ENCODE measurements around the gene TNNT1. TPM values are rescaled to one million over a fixed set of nuclear protein-coding genes. Genes with fewer than 3 reads are reported as not detected.
A peak's percentile ranks its signal among the peaks of the same experiment; 100 is the strongest.

The TNNT1 gene
- polyA plus RNA-seq, 1 experiment = 10.4 TPM

GRCh38 chr19:55147545-55148251 is 1.3 kb downstream of the TNNT1 start:
- no peak for DNase-seq (ENCODE audit: low read depth)
- ChIA-PET CTCF (interaction anchor here (0.7 to 2.7 kb wide), 6 partner anchors 12 to 356 kb away, joined by 3 to 11 read pairs (median 6); no protein-coding TSS in a partner anchor), POLR2A (no interaction called here)
- H3K27me3 ChIP-seq (ENCODE audit: control insufficient read depth, insufficient read depth, low read length) = peaks cover 6% of the 10 kb centered on the region
- no peak overlapping the region for H3K4me3 ChIP-seq (ENCODE audit: low read depth, low read length)
- no peaks in the 10 kb centered on the region for H3K36me3 ChIP-seq (ENCODE audit: control insufficient read depth, insufficient read depth, low read length)
- TF ChIP-seq CTCF (IDR thresholded peaks at IDR 0.05; ENCODE audit: insufficient read depth, low read depth, low read length) = no peak

- DNase-seq (ENCODE audit: low read depth) = no peak
- POLR2A ChIA-PET = no interaction called here
- peak overlapping the region; percentile 48 for H3K4me3 ChIP-seq (ENCODE audit: low read depth, low read length)
Measured at GRCh38 chr19:55146705-55147273, 2.2 kb downstream of the TNNT1 start.

GRCh38 chr19:55146078-55146704 is 2.8 kb downstream of the TNNT1 start:
- POLR2A ChIA-PET = no interaction called here
- Histone ChIP-seq H3K27me3 (ENCODE audit: control insufficient read depth, insufficient read depth, low read length) (peaks cover 6% of the 10 kb centered on the region), H3K36me3 (ENCODE audit: control insufficient read depth, insufficient read depth, low read length) (no peaks in the 10 kb centered on the region), H3K4me3 (ENCODE audit: low read depth, low read length) (peak overlapping the region; percentile 48)
- TF ChIP-seq CTCF (IDR thresholded peaks at IDR 0.05; ENCODE audit: insufficient read depth, low read depth, low read length) = peak; percentile 89
- CTCF ChIA-PET = interaction anchor here (0.6 to 2.7 kb wide), 10 partner anchors 9 to 321 kb away, joined by 3 to 11 read pairs (median 4); partner anchors contain the start of genes DNAAF3 and TMEM238
- DNase-seq (ENCODE audit: low read depth) = no peak

More at GRCh38 chr19:55146705-55147273, 2.2 kb downstream of the TNNT1 start:
- CTCF ChIA-PET = interaction anchor here (0.6 to 2.7 kb wide), 12 partner anchors 10 to 357 kb away, joined by 3 to 11 read pairs (median 4); partner anchors contain the start of genes DNAAF3 and TMEM238
- H3K27me3 ChIP-seq (ENCODE audit: control insufficient read depth, insufficient read depth, low read length) = peaks cover 6% of the 10 kb centered on the region
- no peaks in the 10 kb centered on the region for H3K36me3 ChIP-seq (ENCODE audit: control insufficient read depth, insufficient read depth, low read length)
- TF ChIP-seq CTCF (IDR thresholded peaks at IDR 0.05; ENCODE audit: insufficient read depth, low read depth, low read length) = no peak

GRCh38 chr19:55145232-55145631 is 3.8 kb downstream of the TNNT1 start:
- no peak overlapping the region for H3K4me3 ChIP-seq (ENCODE audit: low read depth, low read length)
- peaks cover 6% of the 10 kb centered on the region for H3K27me3 ChIP-seq (ENCODE audit: control insufficient read depth, insufficient read depth, low read length)
- TF ChIP-seq CTCF (IDR thresholded peaks at IDR 0.05; ENCODE audit: insufficient read depth, low read depth, low read length) = no peak
- POLR2A ChIA-PET = no interaction called here
- CTCF ChIA-PET = interaction anchor here (1.1 to 2.0 kb wide), 2 partner anchors 10 to 21 kb away, joined by 3 to 4 read pairs; partner anchors contain the start of gene DNAAF3
- H3K36me3 ChIP-seq (ENCODE audit: control insufficient read depth, insufficient read depth, low read length) = no peaks in the 10 kb centered on the region
- no peak for DNase-seq (ENCODE audit: low read depth)

- ChIA-PET CTCF (interaction anchor here (0.6 to 4.6 kb wide), 29 partner anchors 9 to 491 kb away, joined by 3 to 72 read pairs (median 5); partner anchors contain the start of genes DNAAF3, PPP1R12C, PPP6R1 and TMEM238), POLR2A (no interaction called here)
- DNase-seq (ENCODE audit: low read depth) = no peak
- Histone ChIP-seq H3K4me3 (ENCODE audit: low read depth, low read length) (no peak overlapping the region), H3K36me3 (ENCODE audit: control insufficient read depth, insufficient read depth, low read length) (no peaks in the 10 kb centered on the region), H3K27me3 (ENCODE audit: control insufficient read depth, insufficient read depth, low read length) (peaks cover 2% of the 10 kb centered on the region; the same call in 1 of the 2 replicates)
- no peak for TF ChIP-seq CTCF (IDR thresholded peaks at IDR 0.05; ENCODE audit: insufficient read depth, low read depth, low read length)
Measured at GRCh38 chr19:55141696-55142095, 7.3 kb downstream of the TNNT1 start.
